RWPE2 (cell line): ENCODE measurements around the gene KRTAP17-1.
"Not testable (repeated sequence)": the region's sequence is repeated elsewhere in the genome, so short reads cannot be mapped to it uniquely, and the experiment has no call there.

Experiments
- ATAC-seq: fragments of 200-7000 bp; cut with Tn5 transposase; 3 replicates; pipeline ENCODE4 v1.9.1; 2021; ENCODE audit warnings: low read depth
- DNase-seq: peaks from one replicate; pipeline ENCODE4 v3.0.0-alpha.2; 2020; ENCODE audit warnings: low spot score
- H3K27ac ChIP-seq: fragments of 450-650 bp; 2 replicates; pipeline ENCODE4 v1.5.1; 2017; ENCODE audit warnings: mild to moderate bottlenecking; ENCODE audit not compliant: poor library complexity, severe bottlenecking
- H3K27me3 ChIP-seq: fragments of 250-450 bp; sonication (Bioruptor Pico); 2 replicates; pipeline ENCODE4 v1.5.1; 2021; ENCODE audit warnings: mild to moderate bottlenecking, moderate library complexity; ENCODE audit not compliant: insufficient read depth, poor library complexity, severe bottlenecking
- H3K36me3 ChIP-seq: fragments of 250-450 bp; sonication (Bioruptor Pico); 2 replicates; pipeline ENCODE4 v1.5.1; 2020; ENCODE audit warnings: low read depth, mild to moderate bottlenecking, moderate library complexity
- H3K4me1 ChIP-seq: fragments of 250-450 bp; sonication (Bioruptor Pico); 2 replicates; pipeline ENCODE4 v1.5.1; 2021; ENCODE audit warnings: mild to moderate bottlenecking, moderate library complexity; ENCODE audit not compliant: insufficient read depth, poor library complexity, severe bottlenecking
- H3K4me3 ChIP-seq: fragments of 250-450 bp; sonication (Bioruptor Pico); 2 replicates; pipeline ENCODE4 v1.5.1; 2021; ENCODE audit warnings: mild to moderate bottlenecking, moderate library complexity; ENCODE audit not compliant: severe bottlenecking
- H3K9me3 ChIP-seq: fragments of 250-450 bp; sonication (Bioruptor Pico); 2 replicates; pipeline ENCODE4 v1.5.1; 2021; ENCODE audit warnings: mild to moderate bottlenecking, moderate library complexity; ENCODE audit not compliant: severe bottlenecking
- CTCF ChIP-seq: fragments of 450-650 bp; IDR thresholded peaks from one replicate; pipeline ENCODE4 v1.5.1; 2017; ENCODE audit warnings: mild to moderate bottlenecking, moderate library complexity; ENCODE audit not compliant: poor library complexity, severe bottlenecking

KRTAP17-1 gene

GRCh38 chr17:41352597-41353366 lies 37.3 kb upstream of the KRTAP17-1 start:
- peaks cover 5% of the 10 kb centered on the region; the same call in 1 of the 2 replicates for H3K36me3 ChIP-seq
- H3K4me1 ChIP-seq: peaks cover 32% of the 10 kb centered on the region
- peak overlapping the region; percentile 47 for H3K27ac ChIP-seq
- no peak overlapping the region for H3K4me3 ChIP-seq
- no peaks in the 10 kb centered on the region for H3K27me3 ChIP-seq
- DNase-seq (no peak), ATAC-seq (peak; percentile 93)
- TF ChIP-seq CTCF: no peak
- H3K9me3 ChIP-seq: peaks cover 2% of the 10 kb centered on the region

- no peak overlapping the region for H3K4me3 ChIP-seq
- H3K4me1 ChIP-seq: peaks cover 32% of the 10 kb centered on the region
- ATAC-seq (no peak), DNase-seq (no peak)
- no peaks in the 10 kb centered on the region for H3K27me3 ChIP-seq
- no peaks in the 10 kb centered on the region for H3K9me3 ChIP-seq
- TF ChIP-seq CTCF: no peak
- H3K27ac ChIP-seq: no peak overlapping the region
- peaks cover 5% of the 10 kb centered on the region; the same call in 1 of the 2 replicates for H3K36me3 ChIP-seq
Observed at GRCh38 chr17:41351177-41351576, 35.7 kb upstream of the KRTAP17-1 start.

GRCh38 chr17:41350381-41350878 lies 34.9 kb upstream of the KRTAP17-1 start, which contains the start of gene KRT33A:
Gene KRT33A, minus strand, starts transcription at chr17:41350828. Its CDS starts 61 bp downstream, at chr17:41350767.
- not testable (repeated sequence) for H3K36me3 ChIP-seq, ATAC-seq, H3K4me3 ChIP-seq, H3K9me3 ChIP-seq, DNase-seq, H3K27me3 ChIP-seq, H3K27ac ChIP-seq
- peaks cover 32% of the 10 kb centered on the region for H3K4me1 ChIP-seq

GRCh38 chr17:41347869-41348760 lies 32.6 kb upstream of the KRTAP17-1 start:
- Histone ChIP-seq H3K4me3 (no peak overlapping the region), H3K27ac (no peak overlapping the region), H3K36me3 (no peaks in the 10 kb centered on the region), H3K27me3 (no peaks in the 10 kb centered on the region), H3K4me1 (peaks cover 14% of the 10 kb centered on the region), H3K9me3 (no peaks in the 10 kb centered on the region)
- TF ChIP-seq CTCF: no peak
- no peak for DNase-seq
- peak; percentile 14; the same call in 1 of the 3 replicates for ATAC-seq

DNA sequence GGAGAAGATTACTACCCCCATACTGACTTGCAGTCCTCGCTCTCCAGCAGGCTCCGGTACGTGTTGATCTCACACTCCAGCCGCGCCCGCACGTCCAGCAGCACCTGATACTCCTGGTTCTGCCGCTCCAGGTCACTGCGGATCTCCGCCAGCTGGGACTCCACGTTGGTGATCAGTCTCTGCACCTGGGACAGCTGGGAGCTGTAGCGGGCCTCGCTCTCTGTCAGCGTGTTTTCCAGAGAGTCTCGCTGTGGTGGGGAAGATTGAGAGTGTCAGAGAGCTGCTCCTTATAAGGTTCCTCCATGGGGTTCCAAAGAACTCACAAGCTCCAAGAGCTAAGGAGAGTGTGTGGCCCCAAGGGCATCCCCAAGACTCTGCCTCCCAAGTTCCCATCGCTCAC lies 30.9 kb upstream of the KRTAP17-1 start:
- H3K4me3 ChIP-seq, ATAC-seq, H3K36me3 ChIP-seq, H3K4me1 ChIP-seq, H3K27ac ChIP-seq, H3K27me3 ChIP-seq, H3K9me3 ChIP-seq, DNase-seq: not testable (repeated sequence)
